Tibial artery (tissue), 4 donors: ENCODE measurements around the gene ADAMTSL4.
A peak's percentile ranks its signal among the peaks of the same experiment; 100 is the strongest.

Source experiments
- DNase-seq, 2 donors: peaks; one replicate each; pipeline ENCODE4 v3.0.0-alpha.2; 2019
- H3K27ac ChIP-seq, 2 donors: fragments of 200-600 bp; sonication (generic) in 1 of 2; 1 replicate in 1 of 2; 2 replicates in 1 of 2; pipeline ENCODE4 v1.5.1; 2018 to 2019; ENCODE audit warnings: mild to moderate bottlenecking in 1 of 2
- H3K27me3 ChIP-seq, 2 donors: fragments of 200-600 bp; sonication (generic) in 1 of 2; one replicate each; pipeline versions ENCODE4 v1.5.1 to v1.6.0; 2016 to 2019
- H3K36me3 ChIP-seq, 3 donors: fragments of 200-600 bp; sonication (generic) in 2 of 3; one replicate each; pipeline ENCODE4 v1.5.1; 2016 to 2019; ENCODE audit warnings: mild to moderate bottlenecking in 2 of 3
- H3K4me1 ChIP-seq, 4 donors: fragments of 200-600 bp; sonication (generic) in 2 of 4; 1 replicate in 3 of 4; 2 replicates in 1 of 4; pipeline ENCODE4 v1.5.1; 2016 to 2019
- H3K4me3 ChIP-seq, 2 donors: fragments of 200-600 bp; sonication (generic) in 1 of 2; 1 replicate in 1 of 2; 2 replicates in 1 of 2; pipeline ENCODE4 v1.5.1; 2018 to 2019; ENCODE audit warnings: mild to moderate bottlenecking in 2 of 2
- H3K9me3 ChIP-seq, 3 donors: fragments of 200-600 bp; sonication (generic) in 1 of 3; one replicate each; pipeline ENCODE4 v1.5.1; 2016 to 2019
- intact Hi-C: fragments of 100-400 bp; cut with DNase I; formaldehyde crosslinking; loops from one replicate; pipeline ENCODE4 v1.15.0; 2023; ENCODE audit warnings: low total_unique reads
- TF ChIP-seq, protein P1 (sequence below), 2 experiments: fragments of 200-600 bp in 1 of 2; fragments of 450-650 bp in 1 of 2; IDR thresholded peaks; one replicate each; pipeline ENCODE4 v1.5.1; 2017 to 2019; ENCODE audit warnings: antibody characterized with exemption in 2 of 2, mild to moderate bottlenecking in 1 of 2, moderate library complexity in 1 of 2

ADAMTSL4 gene

DNA sequence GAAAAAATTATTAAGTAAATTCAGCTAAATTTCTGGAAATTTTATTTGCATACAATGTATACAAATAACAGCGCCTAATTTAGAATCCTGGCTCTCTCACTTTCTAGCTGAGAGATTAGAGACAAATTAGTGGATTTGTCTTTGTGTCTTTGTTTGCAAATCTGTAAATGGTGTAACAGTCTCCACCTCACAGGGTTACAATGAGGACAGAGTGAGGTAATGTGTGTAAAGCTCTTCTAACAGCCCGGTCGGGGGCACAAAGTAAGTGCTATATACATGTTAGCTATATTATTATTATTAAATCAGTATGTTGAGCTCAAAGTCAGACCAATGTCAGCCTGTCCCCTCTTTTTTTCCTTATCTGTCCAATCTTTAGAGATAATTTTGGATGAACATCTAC, 5.0 kb upstream of the ADAMTSL4 start:
- intact Hi-C loops, result no loop called here
- H3K27ac ChIP-seq, result peak overlapping the region in 1 of 2 donors; percentile 10

GRCh38 chr1:150545486-150546032, 3.6 kb upstream of the ADAMTSL4 start:
- H3K4me3 ChIP-seq, result no peak overlapping the region
- no peaks in the 10 kb centered on the region for H3K27me3 ChIP-seq
- no peak for DNase-seq
- no peak overlapping the region for H3K27ac ChIP-seq
- H3K4me1 ChIP-seq, result peaks cover 0 to 23% (median 16%) of the 10 kb centered on the region in 4 donors
- no peaks in the 10 kb centered on the region for H3K9me3 ChIP-seq
- TF ChIP-seq, protein P1, sequence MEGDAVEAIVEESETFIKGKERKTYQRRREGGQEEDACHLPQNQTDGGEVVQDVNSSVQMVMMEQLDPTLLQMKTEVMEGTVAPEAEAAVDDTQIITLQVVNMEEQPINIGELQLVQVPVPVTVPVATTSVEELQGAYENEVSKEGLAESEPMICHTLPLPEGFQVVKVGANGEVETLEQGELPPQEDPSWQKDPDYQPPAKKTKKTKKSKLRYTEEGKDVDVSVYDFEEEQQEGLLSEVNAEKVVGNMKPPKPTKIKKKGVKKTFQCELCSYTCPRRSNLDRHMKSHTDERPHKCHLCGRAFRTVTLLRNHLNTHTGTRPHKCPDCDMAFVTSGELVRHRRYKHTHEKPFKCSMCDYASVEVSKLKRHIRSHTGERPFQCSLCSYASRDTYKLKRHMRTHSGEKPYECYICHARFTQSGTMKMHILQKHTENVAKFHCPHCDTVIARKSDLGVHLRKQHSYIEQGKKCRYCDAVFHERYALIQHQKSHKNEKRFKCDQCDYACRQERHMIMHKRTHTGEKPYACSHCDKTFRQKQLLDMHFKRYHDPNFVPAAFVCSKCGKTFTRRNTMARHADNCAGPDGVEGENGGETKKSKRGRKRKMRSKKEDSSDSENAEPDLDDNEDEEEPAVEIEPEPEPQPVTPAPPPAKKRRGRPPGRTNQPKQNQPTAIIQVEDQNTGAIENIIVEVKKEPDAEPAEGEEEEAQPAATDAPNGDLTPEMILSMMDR (IDR thresholded peaks at IDR 0.05), result no peak
- intact Hi-C loops, result no loop called here
- no peaks in the 10 kb centered on the region for H3K36me3 ChIP-seq

More for the DNA sequence above, 5.0 kb upstream of the ADAMTSL4 start:
- H3K9me3 ChIP-seq, result no peaks in the 10 kb centered on the region
- H3K4me1 ChIP-seq, result peaks cover 0 to 10% (median 3%) of the 10 kb centered on the region in 4 donors
- no peak for DNase-seq
- TF ChIP-seq, protein P1 (IDR thresholded peaks at IDR 0.05), result no peak
- H3K36me3 ChIP-seq, result no peaks in the 10 kb centered on the region
- no peaks in the 10 kb centered on the region for H3K27me3 ChIP-seq
- H3K4me3 ChIP-seq, result no peak overlapping the region

DNA sequence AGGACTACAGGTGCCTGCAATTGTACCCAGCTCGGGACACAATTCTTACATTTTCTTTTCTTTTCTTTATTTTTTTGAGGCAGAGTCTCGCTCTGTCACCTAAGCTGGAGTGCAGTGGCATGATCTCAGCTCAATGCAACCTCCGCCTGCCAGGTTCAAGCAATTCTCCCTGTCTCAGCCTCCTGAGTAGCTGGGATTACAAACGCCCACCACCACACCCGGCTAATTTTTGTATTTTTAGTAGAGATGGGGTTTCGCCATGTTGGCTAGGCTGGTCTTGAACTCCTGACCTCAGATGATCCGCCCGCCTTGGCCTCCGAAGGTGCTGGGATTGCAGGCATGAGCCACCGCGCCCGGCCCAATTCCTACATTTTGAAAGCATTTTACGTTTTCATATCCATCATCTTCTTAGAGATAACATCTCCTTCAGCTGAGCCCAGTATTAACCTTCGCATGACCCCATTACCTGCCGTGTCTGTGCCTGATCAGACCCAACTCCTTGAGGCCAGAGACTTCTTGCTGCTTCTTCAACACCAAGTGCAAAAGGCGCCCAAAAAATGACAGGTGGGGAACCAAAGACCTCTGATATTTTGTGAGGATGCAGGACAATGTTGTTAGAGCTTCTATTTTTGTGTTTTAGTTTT, 2.8 kb upstream of the ADAMTSL4 start:
- intact Hi-C loops, result no loop called here
- H3K4me3 ChIP-seq, result no peak overlapping the region
- no peaks in the 10 kb centered on the region for H3K27me3 ChIP-seq
- TF ChIP-seq, protein P1 (IDR thresholded peaks at IDR 0.05), result no peak
- peaks cover 0 to 32% (median 24%) of the 10 kb centered on the region in 4 donors for H3K4me1 ChIP-seq
- H3K27ac ChIP-seq, result no peak overlapping the region
- H3K9me3 ChIP-seq, result no peaks in the 10 kb centered on the region
- DNase-seq, result no peak
- H3K36me3 ChIP-seq, result no peaks in the 10 kb centered on the region

DNA sequence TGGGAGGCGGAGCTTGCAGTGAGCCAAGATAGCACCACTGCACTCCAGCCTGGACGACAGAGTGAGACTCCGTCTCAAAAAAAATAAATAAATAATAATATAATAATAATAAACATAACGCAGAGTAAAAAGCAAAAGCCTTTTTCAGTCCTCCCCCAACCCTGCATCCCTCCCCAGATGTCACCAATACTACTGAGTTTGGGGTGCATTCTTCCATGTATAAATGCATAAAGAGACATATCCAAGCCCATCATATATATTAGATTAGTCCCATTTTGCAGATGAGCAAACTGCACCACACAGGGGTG, 930 bp upstream of the ADAMTSL4 start:
- peak overlapping the region; percentile 59 to 73 for H3K4me3 ChIP-seq
- H3K4me1 ChIP-seq, result peaks cover 3 to 50% (median 42%) of the 10 kb centered on the region in 4 donors
- peak overlapping the region; percentile 92 to 97 for H3K27ac ChIP-seq

DNA sequence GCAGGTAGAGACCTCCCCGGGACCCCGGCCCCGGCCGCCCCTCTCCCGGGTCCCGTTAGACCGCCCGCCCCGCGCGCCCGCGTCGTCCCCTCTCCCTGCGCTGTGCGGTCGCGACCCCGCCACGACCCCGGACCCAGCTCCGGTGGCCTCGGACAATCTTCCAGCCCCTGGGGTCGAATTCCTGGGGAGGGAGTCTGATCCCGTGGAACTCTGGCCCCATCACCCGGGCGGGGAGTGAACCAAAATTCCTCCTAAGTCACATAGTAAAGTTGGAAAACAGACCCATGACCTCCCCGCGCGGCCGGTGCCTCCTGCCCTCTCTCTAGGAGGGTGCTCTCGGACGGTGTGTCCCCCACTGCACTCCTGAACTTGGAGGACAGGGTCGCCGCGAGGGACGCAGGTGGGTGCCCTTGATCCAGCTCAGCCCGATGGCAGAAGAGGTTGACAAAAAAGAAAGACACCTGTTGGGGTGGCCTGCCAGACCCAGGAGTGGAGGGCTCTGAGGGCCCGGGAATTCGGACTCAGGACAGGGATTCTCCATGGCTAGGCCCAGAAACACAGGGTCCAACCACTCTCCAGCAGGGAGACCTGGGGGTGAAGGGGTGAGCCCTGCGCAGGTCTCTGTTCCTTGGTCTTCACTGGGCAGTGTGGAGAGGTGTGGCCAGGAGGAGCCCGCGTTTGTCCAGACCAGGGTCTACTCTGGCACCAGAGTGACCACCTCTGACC, 451 bp downstream of the ADAMTSL4 start:
- H3K4me1 ChIP-seq, result peaks cover 3 to 61% (median 50%) of the 10 kb centered on the region in 4 donors
- TF ChIP-seq, protein P1 (IDR thresholded peaks at IDR 0.05), result no peak
- H3K27me3 ChIP-seq, result no peaks in the 10 kb centered on the region
- intact Hi-C loops, result loop anchor here (10.0 kb wide), 1 partner anchor 455 kb away; the partner anchor contains the start of genes MINDY1 and PRUNE1
- H3K36me3 ChIP-seq, result peaks cover 0 to 9% (median 4%) of the 10 kb centered on the region in 3 donors
- no peaks in the 10 kb centered on the region for H3K9me3 ChIP-seq
- H3K4me3 ChIP-seq, result peak overlapping the region; percentile 59 to 73
- DNase-seq, result peak in 1 of 2 donors; percentile 82
- H3K27ac ChIP-seq, result peak overlapping the region; percentile 92 to 97

More for the DNA sequence above, 930 bp upstream of the ADAMTSL4 start:
- TF ChIP-seq, protein P1 (IDR thresholded peaks at IDR 0.05), result no peak
- intact Hi-C loops, result no loop called here
- Histone ChIP-seq H3K36me3 (no peaks in the 10 kb centered on the region), H3K9me3 (no peaks in the 10 kb centered on the region), H3K27me3 (no peaks in the 10 kb centered on the region)
- no peak for DNase-seq
